HK-2 (cell line): ENCODE measurements around the gene RIIAD1.
"Not testable (repeated sequence)": the region's sequence is repeated elsewhere in the genome, so short reads cannot be mapped to it uniquely, and the experiment has no call there.

Experiments used
- DNase-seq: peaks from one replicate; pipeline ENCODE4 v3.0.0-alpha.2; 2018; ENCODE audit not compliant: unreplicated experiment

RIIAD1 gene

GRCh38 chr1:151720974-151721787 is at the start of gene RIIAD1:
Gene RIIAD1 (plus strand): TSS chr1:151721522. CDS start chr1:151721537, 15 bp downstream.
- no peak for DNase-seq

GRCh38 chr1:151673407-151673806 is 47.9 kb upstream of the RIIAD1 start:
- DNase-seq = no peak

GRCh38 chr1:151680391-151680790 is 40.9 kb upstream of the RIIAD1 start:
- no peak for DNase-seq

DNA sequence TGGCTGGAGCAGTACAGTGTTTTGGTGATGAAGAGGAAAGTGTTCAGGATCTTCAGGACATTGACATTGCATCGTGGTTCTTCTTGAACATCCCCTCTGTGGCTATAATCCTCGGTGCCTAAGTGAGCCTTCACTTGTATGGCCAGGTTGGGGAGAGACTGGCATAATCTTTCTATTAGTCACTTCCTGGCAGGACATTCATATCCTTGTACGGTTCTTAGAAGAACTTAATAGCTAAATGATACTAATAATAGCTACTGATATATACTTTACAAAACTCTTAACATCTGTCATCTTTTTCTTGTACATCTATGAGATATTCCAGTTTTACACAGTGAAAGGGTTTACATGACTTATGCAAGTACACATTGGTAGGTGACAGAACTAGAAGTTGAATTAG is 40.5 kb upstream of the RIIAD1 start:
- peak; percentile 33 for DNase-seq

DNA sequence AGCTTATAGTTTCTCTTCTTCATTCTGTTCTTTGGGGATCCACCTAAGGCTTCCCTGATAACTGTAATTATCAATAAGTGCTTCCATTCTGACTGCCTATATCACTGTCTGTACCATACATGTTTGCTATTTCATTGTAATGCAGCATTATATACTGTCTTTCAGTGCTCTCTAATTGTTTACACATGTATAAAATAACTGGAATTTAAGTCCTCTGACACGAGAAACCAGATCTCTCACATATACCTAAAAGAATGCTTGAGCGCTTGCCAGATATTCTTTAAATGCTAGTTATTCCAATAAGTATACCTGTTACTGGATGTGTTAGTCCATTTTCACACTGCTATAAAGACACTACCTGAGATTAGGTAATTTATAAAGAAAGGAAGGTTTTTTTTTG is 39.4 kb upstream of the RIIAD1 start:
- DNase-seq = no peak

GRCh38 chr1:151682901-151683300 is 38.4 kb upstream of the RIIAD1 start:
- DNase-seq = not testable (repeated sequence)

GRCh38 chr1:151684128-151684527 is 37.2 kb upstream of the RIIAD1 start:
- DNase-seq = no peak

DNA sequence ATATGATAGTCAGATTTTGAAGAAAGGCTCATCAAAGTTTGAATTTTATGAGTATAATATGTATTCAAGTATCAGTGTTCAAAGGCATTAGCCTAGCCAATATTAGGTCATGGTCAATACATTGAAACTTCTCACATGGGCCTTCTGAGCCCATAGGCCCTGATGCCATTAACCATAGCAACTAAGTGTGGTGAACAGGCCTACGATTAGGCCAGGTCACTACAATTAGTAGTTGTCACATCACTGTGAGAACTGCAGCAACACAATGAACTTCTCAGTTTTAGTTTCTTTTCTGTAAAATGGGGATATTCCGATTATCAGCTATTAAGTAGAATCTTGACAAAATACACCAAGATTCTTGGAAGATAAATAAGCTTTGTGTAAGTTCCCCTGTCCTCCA is 34.8 kb upstream of the RIIAD1 start:
- no peak for DNase-seq

DNA sequence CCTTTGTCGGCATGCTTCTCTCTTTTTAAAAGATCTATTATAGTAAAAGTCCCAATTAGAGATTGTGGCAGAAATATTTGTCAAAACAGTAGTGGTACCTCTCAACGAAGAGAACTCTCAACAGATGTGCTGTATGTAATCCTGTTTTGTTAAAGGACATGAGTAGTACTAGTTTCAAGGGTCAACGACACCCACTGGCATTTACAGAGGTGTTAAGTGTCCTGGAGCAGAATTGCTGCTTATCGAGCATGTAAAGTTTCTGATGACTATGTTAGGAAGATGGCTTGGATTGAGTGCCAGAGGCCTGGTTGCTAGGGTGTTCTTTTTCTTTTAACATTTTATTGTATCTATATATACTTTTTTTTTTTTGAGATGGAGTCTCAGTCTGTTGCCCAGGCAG is 31.8 kb upstream of the RIIAD1 start:
- no peak for DNase-seq

GRCh38 chr1:151692226-151692625 is 29.1 kb upstream of the RIIAD1 start:
- no peak for DNase-seq

- DNase-seq = no peak
These were observed 28.2 kb upstream of the RIIAD1 start for GRCh38 chr1:151693057-151693651.

- DNase-seq = no peak
These were observed 19.8 kb upstream of the RIIAD1 start for GRCh38 chr1:151701515-151701914.

GRCh38 chr1:151702936-151703335 is 18.4 kb upstream of the RIIAD1 start:
- no peak for DNase-seq

DNA sequence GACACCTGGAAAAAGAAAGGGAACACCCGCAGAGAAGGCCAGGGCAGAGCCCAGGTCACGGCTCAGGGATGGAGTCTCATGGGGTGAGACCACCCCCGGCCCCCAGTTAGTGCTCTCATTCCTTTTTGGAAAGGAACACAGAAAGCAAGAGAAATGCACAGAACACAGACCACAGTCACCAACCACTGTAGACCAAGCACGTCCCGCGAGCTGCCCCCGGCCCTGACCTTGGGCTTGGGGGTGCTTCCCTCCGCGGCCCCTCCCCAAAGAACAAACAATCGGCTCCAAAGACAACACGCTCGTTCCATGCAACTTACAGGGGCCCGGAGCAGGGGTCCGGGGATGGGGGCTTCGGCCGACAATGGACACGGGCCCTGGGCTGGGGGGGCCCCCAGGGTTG is 17.5 kb upstream of the RIIAD1 start:
- DNase-seq = no peak

DNA sequence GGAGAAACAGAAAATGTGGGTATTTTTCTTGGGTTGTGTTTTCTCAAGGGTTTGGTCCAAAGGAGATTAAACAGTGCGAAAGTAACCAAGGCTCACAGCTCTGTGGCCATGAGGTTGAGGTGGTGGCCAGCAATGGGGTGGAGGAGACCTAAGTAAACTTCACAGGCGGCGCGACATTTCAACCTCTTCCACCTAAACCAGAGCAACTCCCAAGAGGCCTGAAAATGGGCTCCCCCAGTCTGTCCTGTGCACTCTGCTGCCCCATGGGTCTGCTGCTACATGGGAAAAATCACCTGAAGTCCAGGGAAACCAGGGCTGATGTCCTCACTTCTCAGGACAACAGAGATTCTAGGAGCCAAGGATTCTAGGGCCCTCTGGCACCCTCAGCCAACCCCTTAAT is 17.1 kb upstream of the RIIAD1 start:
- DNase-seq = no peak

DNA sequence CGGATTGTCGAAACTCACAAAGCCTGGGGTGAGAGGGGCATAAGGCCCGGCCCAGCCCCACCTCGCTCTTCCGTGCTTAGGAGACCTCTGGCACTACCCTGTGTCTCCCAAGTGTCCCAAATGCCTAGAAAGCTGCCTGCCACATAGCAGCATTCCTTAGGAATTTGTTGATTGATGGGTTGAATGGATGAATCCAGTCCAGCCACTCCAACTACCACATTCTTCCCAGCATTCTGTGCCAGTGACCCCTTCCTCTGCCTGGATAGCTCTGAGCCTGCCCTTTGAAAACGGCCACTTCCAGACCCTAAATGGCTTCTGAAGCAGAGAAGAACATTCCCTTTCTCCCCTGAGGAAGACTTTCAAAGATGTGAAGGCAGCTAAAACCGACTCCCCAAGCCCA is 16.2 kb upstream of the RIIAD1 start:
- DNase-seq = no peak

GRCh38 chr1:151705753-151706463 is 15.4 kb upstream of the RIIAD1 start:
- DNase-seq = no peak

GRCh38 chr1:151706464-151707415 is 14.6 kb upstream of the RIIAD1 start:
- DNase-seq = no peak

GRCh38 chr1:151707541-151708065 is 13.7 kb upstream of the RIIAD1 start:
- DNase-seq = no peak

- no peak for DNase-seq
These were observed 12.4 kb upstream of the RIIAD1 start for GRCh38 chr1:151708891-151709290.

DNA sequence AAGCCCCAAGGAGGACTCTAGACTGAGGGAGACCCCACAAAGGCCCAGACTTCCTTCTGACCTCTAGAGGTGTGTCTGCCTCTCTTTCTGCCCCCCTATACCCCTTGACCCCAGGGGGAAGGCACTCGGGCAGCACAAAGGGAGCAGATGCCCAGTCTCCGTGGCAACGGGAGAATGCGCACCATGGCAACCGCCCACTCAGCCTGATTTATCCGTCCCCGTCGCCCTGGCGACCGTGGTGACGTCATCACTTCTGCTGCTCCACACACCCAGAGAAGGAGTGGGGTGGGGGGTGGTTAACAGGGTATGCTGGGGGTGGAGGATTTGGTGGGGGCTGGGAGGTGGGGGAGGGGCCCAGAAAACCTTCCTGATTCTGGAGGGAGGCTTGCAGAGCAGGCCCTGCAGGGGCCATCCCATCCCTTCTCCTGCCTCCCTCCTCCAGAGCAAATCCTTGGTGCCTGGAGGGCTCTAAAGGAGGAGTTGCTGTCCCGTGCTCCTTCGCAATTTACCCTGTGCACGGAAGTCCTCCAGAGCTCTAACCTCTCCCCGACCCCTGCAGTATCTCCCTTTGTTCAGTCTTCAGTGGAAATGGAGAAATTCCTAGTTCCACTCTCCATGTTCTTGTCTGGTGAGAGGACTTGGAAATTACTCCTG is 11.0 kb upstream of the RIIAD1 start:
- peak; percentile 15 for DNase-seq
